Activated CD4-positive, alpha-beta T cell treated with anti-CD3 and anti-CD28 coated beads, Interleukin-2, amount 50 U/mL, for 24 hours (primary cell): ENCODE measurements around the gene HBP1.
"Not testable (repeated sequence)": the region's sequence is repeated elsewhere in the genome, so short reads cannot be mapped to it uniquely, and the experiment has no call there.

ENCODE experiments used
- DNase-seq, 2 donors: peaks; one replicate each; pipeline ENCODE4 v3.0.0-alpha.2; 2020; ENCODE audit warnings: low read depth in 1 of 2, low spot score in 1 of 2

HBP1 gene

DNA sequence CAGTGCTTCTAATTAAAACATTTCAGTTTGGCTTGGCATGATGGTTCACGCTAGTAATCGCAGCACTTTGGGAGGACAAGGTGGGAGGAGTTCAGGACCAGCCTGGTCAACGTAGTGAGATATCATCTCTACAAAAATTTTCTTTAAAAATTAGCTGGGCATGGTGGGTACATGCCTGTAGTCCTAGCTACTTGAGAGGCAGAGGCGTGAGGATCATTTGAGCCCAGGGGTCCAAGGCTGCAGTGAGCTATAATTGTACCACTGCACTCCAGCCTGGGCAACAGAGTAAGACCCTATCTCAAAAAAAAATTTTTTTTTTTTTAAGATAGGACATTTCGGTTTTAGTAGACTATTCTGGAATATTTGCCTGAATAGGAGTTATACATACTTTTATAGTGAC lies 12.4 kb downstream of the HBP1 start:
- no peak for DNase-seq

DNA sequence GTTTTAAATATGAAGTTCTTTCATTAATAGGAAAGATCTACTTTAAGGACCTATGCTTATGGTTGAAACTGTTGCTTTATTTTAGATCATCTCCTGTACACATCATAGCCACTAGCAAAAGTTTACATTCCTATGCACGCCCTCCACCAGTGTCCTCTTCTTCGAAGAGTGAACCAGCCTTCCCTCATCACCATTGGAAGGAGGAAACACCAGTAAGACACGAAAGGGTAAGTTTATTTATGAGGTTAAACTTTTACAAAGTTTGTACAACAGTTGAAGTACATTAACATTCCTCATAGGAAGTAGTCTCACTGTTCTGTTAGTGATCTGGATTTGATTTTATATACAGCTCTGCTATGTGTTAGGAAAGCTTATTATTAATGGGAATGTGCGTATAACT lies 16.9 kb downstream of the HBP1 start:
- DNase-seq = no peak

DNA sequence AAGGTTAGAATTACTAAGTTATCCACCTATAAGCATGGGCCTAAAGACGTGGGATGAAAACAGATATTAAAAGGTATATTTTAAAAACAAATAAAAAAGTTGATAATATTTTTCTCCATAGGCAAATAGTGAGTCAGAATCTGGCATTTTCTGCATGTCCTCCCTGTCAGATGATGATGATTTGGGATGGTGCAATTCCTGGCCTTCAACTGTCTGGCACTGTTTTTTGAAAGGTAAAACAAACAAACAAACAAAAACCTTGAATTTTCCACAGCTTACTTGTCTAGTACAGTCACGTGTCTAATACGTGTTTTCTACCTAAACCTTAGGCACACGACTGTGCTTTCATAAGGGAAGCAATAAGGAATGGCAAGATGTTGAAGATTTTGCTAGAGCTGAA lies 17.4 kb downstream of the HBP1 start:
- no peak for DNase-seq

GRCh38 chr7:107187774-107188173 lies 19.0 kb downstream of the HBP1 start:
- no peak for DNase-seq

GRCh38 chr7:107190090-107190489 lies 21.3 kb downstream of the HBP1 start:
- no peak for DNase-seq

DNA sequence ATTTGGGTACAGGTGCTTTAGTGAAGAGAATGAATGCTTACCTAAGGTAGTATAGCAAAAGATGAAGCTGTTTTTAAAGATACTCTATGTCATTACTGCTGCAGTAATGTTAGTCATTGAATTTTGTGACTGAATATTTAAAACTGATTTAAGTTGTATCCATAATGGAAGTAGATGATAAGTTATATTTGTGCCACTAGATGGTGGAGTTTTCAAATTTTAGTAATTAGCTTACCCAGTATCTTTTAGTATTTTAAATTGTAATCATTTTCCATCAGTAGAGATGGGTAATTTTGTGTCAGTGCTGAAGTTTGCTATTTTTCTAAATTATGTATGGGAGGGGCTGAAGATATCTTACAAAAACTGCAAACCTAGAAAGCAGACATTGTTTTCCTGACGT lies 25.2 kb downstream of the HBP1 start:
- DNase-seq = no peak

DNA sequence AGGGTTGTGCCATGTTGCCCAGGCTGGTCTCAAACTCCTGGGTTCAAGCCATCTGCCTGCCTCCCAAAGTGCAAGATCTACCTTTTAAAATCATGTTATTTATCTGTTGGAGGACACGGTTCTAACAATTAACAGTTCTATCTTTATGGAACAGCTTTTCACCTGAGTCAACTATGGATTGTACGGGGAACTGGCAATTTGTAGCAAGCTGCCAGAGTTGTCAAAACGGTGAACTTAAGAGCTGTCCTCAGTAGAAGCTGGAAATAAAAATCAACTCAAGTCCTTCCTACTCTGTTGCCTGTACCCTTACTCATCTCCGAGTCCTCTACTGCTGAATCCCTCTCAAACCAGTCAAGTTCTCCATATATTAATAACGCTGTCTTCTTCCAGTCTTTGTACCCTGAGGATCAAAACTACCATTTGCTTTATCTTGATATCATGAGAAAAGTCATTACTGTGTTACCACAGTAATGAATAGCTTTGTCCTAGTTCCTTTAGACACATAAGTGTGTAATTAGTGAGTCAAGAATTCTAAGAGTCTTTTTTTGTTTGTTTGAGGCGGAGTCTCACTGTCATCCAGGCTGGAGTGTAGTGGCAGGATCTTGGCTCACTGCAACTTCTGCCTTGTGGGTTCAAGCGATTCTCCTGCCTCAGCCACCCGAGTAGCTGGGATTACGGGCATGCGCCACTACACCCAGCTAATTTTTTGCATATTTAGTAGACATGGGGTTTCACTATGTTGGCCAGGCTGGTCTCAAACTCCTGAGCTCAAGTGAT lies 28.2 kb downstream of the HBP1 start:
- DNase-seq = no peak

DNA sequence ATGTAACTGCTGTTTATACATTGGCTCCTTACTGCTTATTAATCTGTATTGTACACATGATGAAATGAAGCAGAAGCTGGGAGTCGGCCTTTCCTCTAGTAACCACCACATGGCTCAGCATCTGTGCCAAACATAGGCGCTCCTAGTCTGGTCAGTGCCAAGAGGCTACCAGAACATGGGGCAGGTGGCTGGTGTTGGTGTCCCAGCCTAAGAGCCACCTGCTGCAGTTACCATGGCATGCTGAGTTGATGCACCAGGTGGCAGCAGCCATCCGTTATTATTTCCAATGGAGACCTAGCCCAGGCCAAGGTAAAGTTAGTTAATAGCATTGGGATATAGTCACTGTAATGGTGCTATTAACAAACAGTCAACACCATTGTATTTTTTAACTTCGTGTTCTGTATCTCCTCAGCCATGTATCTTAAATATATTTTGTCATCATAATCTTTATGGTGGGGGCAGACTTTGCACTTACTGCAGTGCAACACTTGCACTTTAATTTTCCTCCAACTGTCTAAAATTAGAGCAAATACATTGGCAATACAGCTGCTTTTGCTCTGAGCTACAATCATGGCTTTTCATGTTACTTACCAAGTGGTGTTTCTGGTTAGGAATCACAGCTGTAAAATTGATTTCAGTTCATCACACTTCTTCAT lies 33.1 kb downstream of the HBP1 start:
- no peak for DNase-seq

- no peak for DNase-seq
Observed at GRCh38 chr7:107203607-107204006, 34.8 kb downstream of the HBP1 start.

GRCh38 chr7:107206136-107206535 lies 37.3 kb downstream of the HBP1 start:
- DNase-seq = no peak

DNA sequence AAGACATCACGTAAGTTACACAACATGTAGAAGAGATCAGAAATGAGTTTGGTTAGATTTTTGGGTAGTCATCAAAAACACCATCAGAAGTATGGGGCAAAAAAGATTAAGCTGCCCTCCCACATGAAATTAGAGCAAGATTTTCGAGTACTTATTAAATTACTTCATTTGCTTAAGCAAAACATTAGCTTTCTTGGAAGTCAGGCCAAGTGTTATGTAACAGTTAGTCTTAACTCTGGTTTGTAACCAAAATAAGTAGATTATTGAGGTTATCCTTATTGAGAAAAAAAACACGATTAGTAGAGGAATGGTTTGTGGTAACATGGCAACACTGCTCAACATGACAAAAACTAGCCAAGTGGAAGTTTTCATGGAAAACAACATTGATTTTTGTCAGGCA lies 37.9 kb downstream of the HBP1 start:
- DNase-seq = no peak

GRCh38 chr7:107207459-107207858 lies 38.7 kb downstream of the HBP1 start:
- no peak for DNase-seq

- DNase-seq = no peak
Observed at GRCh38 chr7:107208024-107208521, 39.3 kb downstream of the HBP1 start.

- no peak for DNase-seq
Observed at GRCh38 chr7:107208563-107208962, 39.8 kb downstream of the HBP1 start.

- no peak for DNase-seq
Observed at GRCh38 chr7:107209565-107209964, 40.8 kb downstream of the HBP1 start.

GRCh38 chr7:107210400-107210799 lies 41.6 kb downstream of the HBP1 start:
- DNase-seq = no peak

GRCh38 chr7:107212725-107213124 lies 43.9 kb downstream of the HBP1 start:
- no peak for DNase-seq

- DNase-seq = no peak
Observed at GRCh38 chr7:107213193-107213788, 44.5 kb downstream of the HBP1 start.

- DNase-seq = no peak
Observed at GRCh38 chr7:107213945-107214344, 45.1 kb downstream of the HBP1 start.

DNA sequence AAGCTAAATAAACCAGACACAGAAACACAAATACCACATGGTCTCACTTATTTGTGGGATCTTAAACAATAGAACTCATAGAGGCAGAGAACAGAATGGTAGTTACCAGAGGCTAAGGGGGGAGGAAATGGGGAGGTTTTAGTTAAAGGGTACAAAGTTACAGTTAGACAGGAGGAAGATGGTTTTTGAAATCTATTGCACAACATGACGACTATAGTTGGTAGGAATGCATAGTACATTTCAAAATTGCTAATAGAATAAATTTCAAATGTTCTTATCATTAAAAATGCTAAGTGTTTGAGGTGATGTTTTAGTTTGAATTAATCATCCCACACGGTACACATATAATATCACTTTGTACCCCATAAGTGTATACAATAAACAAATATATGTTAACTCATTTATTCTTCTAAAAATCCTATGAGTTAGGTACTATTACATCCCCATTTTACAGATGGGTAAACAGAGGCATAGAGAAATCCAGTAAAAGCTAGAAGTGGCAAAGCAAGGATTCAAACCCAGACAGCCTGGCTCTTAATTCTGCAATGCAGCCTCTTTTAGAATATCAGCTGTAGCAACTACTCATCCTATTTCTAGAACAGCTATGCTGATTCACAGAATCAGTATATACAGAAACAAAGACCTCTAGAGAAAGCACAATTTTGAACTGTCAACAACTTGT lies 50.9 kb downstream of the HBP1 start:
- DNase-seq = no peak

GRCh38 chr7:107220356-107220755 lies 51.6 kb downstream of the HBP1 start:
- DNase-seq = no peak

- DNase-seq = not testable (repeated sequence)
Observed at GRCh38 chr7:107220806-107221205, 52.0 kb downstream of the HBP1 start.
